Mesenchymal stem cell (in vitro differentiated cells and primary cell): ENCODE measurements around the gene CIDEC.

ENCODE experiments used
- DNase-seq: peaks from one replicate; pipeline ENCODE4 v3.0.0-alpha.2; 2013
- H2AFZ ChIP-seq: one replicate; pipeline ENCODE4 v1.6.1; 2013; ENCODE audit warnings: low read depth, mild to moderate bottlenecking, control low read depth, inconsistent platforms, low read length, moderate library complexity
- H2AK5ac ChIP-seq: 2 replicates; pipeline ENCODE4 v1.6.1; 2013; ENCODE audit warnings: low read length, moderate library complexity, mild to moderate bottlenecking, inconsistent platforms; ENCODE audit not compliant: severe bottlenecking
- H2BK120ac ChIP-seq: one replicate; pipeline ENCODE4 v1.6.1; 2013; ENCODE audit warnings: low read depth, mild to moderate bottlenecking, inconsistent platforms, low read length, moderate library complexity
- H2BK12ac ChIP-seq, 2 experiments: one replicate each; pipeline ENCODE4 v1.6.1; 2013; ENCODE audit warnings: inconsistent platforms in 2 of 2, low read length in 2 of 2, mild to moderate bottlenecking in 2 of 2, moderate library complexity in 2 of 2, control low read depth in 1 of 2
- H2BK15ac ChIP-seq: one replicate; pipeline ENCODE4 v1.6.1; 2013; ENCODE audit warnings: mild to moderate bottlenecking, low read depth, inconsistent platforms; ENCODE audit not compliant: poor library complexity, severe bottlenecking
- H2BK5ac ChIP-seq: 2 replicates; pipeline ENCODE4 v1.6.1; 2013; ENCODE audit warnings: low read depth, mild to moderate bottlenecking, low read length, control low read depth, inconsistent platforms; ENCODE audit not compliant: poor library complexity, severe bottlenecking
- H3K14ac ChIP-seq, 2 experiments: one replicate each; pipeline ENCODE4 v1.6.1; 2013; ENCODE audit warnings: inconsistent platforms in 2 of 2, low read length in 2 of 2, control low read depth in 1 of 2, mild to moderate bottlenecking in 1 of 2, moderate library complexity in 1 of 2
- H3K18ac ChIP-seq, 2 experiments: one replicate each; pipeline ENCODE4 v1.6.1; 2013; ENCODE audit warnings: inconsistent platforms in 2 of 2, low read length in 2 of 2, control low read depth in 1 of 2, low read depth in 1 of 2, mild to moderate bottlenecking in 1 of 2
- H3K23ac ChIP-seq, 2 experiments: one replicate each; pipeline ENCODE4 v1.6.1; 2013; ENCODE audit warnings: inconsistent platforms in 2 of 2, low read length in 2 of 2, mild to moderate bottlenecking in 2 of 2, moderate library complexity in 2 of 2, control low read depth in 1 of 2
- H3K27ac ChIP-seq: 2 replicates; pipeline ENCODE4 v1.5.1; 2013; ENCODE audit warnings: mild to moderate bottlenecking, moderate library complexity, low read length, control low read depth, inconsistent platforms; ENCODE audit not compliant: poor library complexity, severe bottlenecking
- H3K27me3 ChIP-seq, 2 experiments: 2 replicates each; pipeline versions ENCODE4 v1.6.1 to v1.7.0; 2013; ENCODE audit warnings: low read length in 2 of 2, mild to moderate bottlenecking in 2 of 2, moderate library complexity in 2 of 2, control low read depth in 1 of 2, inconsistent platforms in 1 of 2; ENCODE audit not compliant: control insufficient read depth in 1 of 2, insufficient read depth in 1 of 2
- H3K36me3 ChIP-seq, 2 experiments: 2 replicates each; pipeline versions ENCODE4 v1.6.1 to v1.7.0; 2013; ENCODE audit warnings: low read length in 2 of 2, control low read depth in 1 of 2, inconsistent platforms in 1 of 2, low read depth in 1 of 2, mild to moderate bottlenecking in 1 of 2; ENCODE audit not compliant: insufficient read depth in 2 of 2, control insufficient read depth in 1 of 2
- H3K4ac ChIP-seq, 2 experiments: one replicate each; pipeline ENCODE4 v1.6.1; 2013; ENCODE audit warnings: inconsistent platforms in 2 of 2, low read length in 2 of 2, mild to moderate bottlenecking in 2 of 2, moderate library complexity in 2 of 2, control low read depth in 1 of 2, low read depth in 1 of 2
- H3K4me1 ChIP-seq: 2 replicates; pipeline ENCODE4 v1.6.1; 2013; ENCODE audit warnings: low read depth, low read length, control low read depth; ENCODE audit not compliant: control insufficient read depth, insufficient read depth
- H3K4me2 ChIP-seq: 2 replicates; pipeline ENCODE4 v1.6.1; 2013; ENCODE audit warnings: low read length, mild to moderate bottlenecking, inconsistent platforms; ENCODE audit not compliant: poor library complexity, severe bottlenecking
- H3K4me3 ChIP-seq, 2 experiments: 2 replicates each; pipeline versions ENCODE4 v1.5.1 to v1.7.0; 2013; ENCODE audit warnings: low read length in 2 of 2, mild to moderate bottlenecking in 2 of 2, control low read depth in 1 of 2, low read depth in 1 of 2; ENCODE audit not compliant: insufficient read depth in 1 of 2
- H3K79me1 ChIP-seq: replicated peaks from 2 replicates; pipeline ENCODE4 v1.6.1; 2013; ENCODE audit warnings: mild to moderate bottlenecking, control low read depth, low read length, inconsistent platforms; ENCODE audit not compliant: poor library complexity, severe bottlenecking
- H3K9ac ChIP-seq: 2 replicates; pipeline ENCODE4 v1.7.0; 2013; ENCODE audit warnings: mild to moderate bottlenecking, low read length, moderate library complexity
- H3K9me3 ChIP-seq: 2 replicates; pipeline ENCODE4 v1.7.0; 2013; ENCODE audit warnings: mild to moderate bottlenecking, low read length; ENCODE audit not compliant: control insufficient read depth
- H4K8ac ChIP-seq: one replicate; pipeline ENCODE4 v1.6.1; 2013; ENCODE audit warnings: inconsistent platforms, mild to moderate bottlenecking, low read length, moderate library complexity
- H4K91ac ChIP-seq: one replicate; pipeline ENCODE4 v1.6.1; 2013; ENCODE audit warnings: mild to moderate bottlenecking, low read length, inconsistent platforms
- WGBS: methylation state at CpG from one replicate; pipeline ENCODE4 v1.1.7; 2013; ENCODE audit warnings: mixed read lengths; 5-methylcytosine and 5-hydroxymethylcytosine counted together

CIDEC gene

GRCh38 chr3:9831253-9831652 lies 48.8 kb downstream of the CIDEC start:
- H2AFZ ChIP-seq: no peak overlapping the region
- no peak overlapping the region for H2BK12ac ChIP-seq
- no peak overlapping the region for H2AK5ac ChIP-seq
- no peak overlapping the region for H3K23ac ChIP-seq
- WGBS: 93% methylated on average over 3 of the region's 3 CpGs
- no peaks in the 10 kb centered on the region for H3K27me3 ChIP-seq
- DNase-seq: no peak
- no peak overlapping the region for H3K18ac ChIP-seq
- H4K91ac ChIP-seq: no peak overlapping the region
- H3K4me1 ChIP-seq: peaks cover 3% of the 10 kb centered on the region
- peaks cover 48 to 82% of the 10 kb centered on the region in 2 experiments for H3K36me3 ChIP-seq
- H3K9me3 ChIP-seq: no peaks in the 10 kb centered on the region
- no peak overlapping the region for H3K27ac ChIP-seq
- H3K4me2 ChIP-seq: no peak overlapping the region
- H2BK120ac ChIP-seq: no peak overlapping the region
- no peak overlapping the region for H2BK5ac ChIP-seq
- H3K14ac ChIP-seq: no peak overlapping the region
- H3K4ac ChIP-seq: no peak overlapping the region
- peaks cover 2% of the 10 kb centered on the region for H3K79me1 ChIP-seq
- H4K8ac ChIP-seq: no peak overlapping the region
- H2BK15ac ChIP-seq: no peak overlapping the region
- no peak overlapping the region for H3K9ac ChIP-seq
- no peak overlapping the region for H3K4me3 ChIP-seq

- Histone ChIP-seq H3K36me3 (peaks cover 34 to 66% of the 10 kb centered on the region in 2 experiments), H3K27me3 (no peaks in the 10 kb centered on the region), H3K14ac (no peak overlapping the region), H3K27ac (no peak overlapping the region), H3K4me3 (no peak overlapping the region), H2BK5ac (no peak overlapping the region), H2AFZ (no peak overlapping the region), H3K23ac (no peak overlapping the region), H4K8ac (no peak overlapping the region), H3K4me1 (no peaks in the 10 kb centered on the region), H3K4ac (no peak overlapping the region), H2AK5ac (no peak overlapping the region), H3K9ac (no peak overlapping the region), H3K4me2 (no peak overlapping the region), H2BK15ac (no peak overlapping the region), H3K79me1 (no peaks in the 10 kb centered on the region), H2BK12ac (no peak overlapping the region), H3K18ac (no peak overlapping the region), H3K9me3 (no peaks in the 10 kb centered on the region), H2BK120ac (no peak overlapping the region), H4K91ac (no peak overlapping the region)
- WGBS: 97% methylated on average over 17 of the region's 17 CpGs
- DNase-seq: no peak
These were observed 51.0 kb downstream of the CIDEC start for GRCh38 chr3:9828801-9829755.

- peaks cover 21 to 56% of the 10 kb centered on the region in 2 experiments for H3K36me3 ChIP-seq
- no peaks in the 10 kb centered on the region for H3K4me1 ChIP-seq
- H4K8ac ChIP-seq: no peak overlapping the region
- no peak overlapping the region for H3K18ac ChIP-seq
- 83% methylated on average over 20 of the region's 20 CpGs for WGBS
- H3K79me1 ChIP-seq: no peaks in the 10 kb centered on the region
- no peak overlapping the region for H2BK120ac ChIP-seq
- H3K27ac ChIP-seq: no peak overlapping the region
- no peak overlapping the region for H3K4me2 ChIP-seq
- DNase-seq: peak; percentile 33
- no peaks in the 10 kb centered on the region for H3K27me3 ChIP-seq
- H2AK5ac ChIP-seq: no peak overlapping the region
- peak overlapping the region in 1 of 2 experiments; percentile 85 for H3K4ac ChIP-seq
- H3K23ac ChIP-seq: no peak overlapping the region
- no peak overlapping the region for H2AFZ ChIP-seq
- H2BK15ac ChIP-seq: no peak overlapping the region
- no peak overlapping the region for H2BK12ac ChIP-seq
- no peak overlapping the region for H2BK5ac ChIP-seq
- H3K9ac ChIP-seq: no peak overlapping the region
- H3K4me3 ChIP-seq: no peak overlapping the region
- no peak overlapping the region for H4K91ac ChIP-seq
- H3K9me3 ChIP-seq: no peaks in the 10 kb centered on the region
- H3K14ac ChIP-seq: no peak overlapping the region
These were observed 53.1 kb downstream of the CIDEC start for GRCh38 chr3:9826815-9827573.

GRCh38 chr3:9825451-9826040 lies 54.5 kb downstream of the CIDEC start:
- 84% methylated on average over 13 of the region's 14 CpGs for WGBS
- H3K27me3 ChIP-seq: no peaks in the 10 kb centered on the region
- H4K8ac ChIP-seq: no peak overlapping the region
- no peak overlapping the region for H3K4ac ChIP-seq
- no peak overlapping the region for H2BK5ac ChIP-seq
- no peak overlapping the region for H3K9ac ChIP-seq
- H3K27ac ChIP-seq: no peak overlapping the region
- H2BK15ac ChIP-seq: no peak overlapping the region
- no peak overlapping the region for H3K18ac ChIP-seq
- H2BK12ac ChIP-seq: no peak overlapping the region
- peak overlapping the region in 1 of 2 experiments; percentile 23 for H3K14ac ChIP-seq
- H3K4me2 ChIP-seq: no peak overlapping the region
- H3K79me1 ChIP-seq: no peaks in the 10 kb centered on the region
- no peaks in the 10 kb centered on the region for H3K4me1 ChIP-seq
- H3K23ac ChIP-seq: peak overlapping the region in 1 of 2 experiments; percentile 48
- no peaks in the 10 kb centered on the region for H3K9me3 ChIP-seq
- peaks cover 24 to 55% of the 10 kb centered on the region in 2 experiments for H3K36me3 ChIP-seq
- no peak overlapping the region for H2AK5ac ChIP-seq
- no peak overlapping the region for H4K91ac ChIP-seq
- H2BK120ac ChIP-seq: no peak overlapping the region
- DNase-seq: no peak
- no peak overlapping the region for H2AFZ ChIP-seq
- no peak overlapping the region for H3K4me3 ChIP-seq
